HG02943 (cell line): ENCODE data around the gene DHRS12.

Experiments
- ATAC-seq: cut with Tn5 transposase; IDR thresholded peaks from one replicate; pipeline ENCODE4 v1.9.1; 2021; ENCODE audit warnings: mild to moderate bottlenecking, low read depth, moderate library complexity; ENCODE audit not compliant: unreplicated experiment

Gene DHRS12

DNA sequence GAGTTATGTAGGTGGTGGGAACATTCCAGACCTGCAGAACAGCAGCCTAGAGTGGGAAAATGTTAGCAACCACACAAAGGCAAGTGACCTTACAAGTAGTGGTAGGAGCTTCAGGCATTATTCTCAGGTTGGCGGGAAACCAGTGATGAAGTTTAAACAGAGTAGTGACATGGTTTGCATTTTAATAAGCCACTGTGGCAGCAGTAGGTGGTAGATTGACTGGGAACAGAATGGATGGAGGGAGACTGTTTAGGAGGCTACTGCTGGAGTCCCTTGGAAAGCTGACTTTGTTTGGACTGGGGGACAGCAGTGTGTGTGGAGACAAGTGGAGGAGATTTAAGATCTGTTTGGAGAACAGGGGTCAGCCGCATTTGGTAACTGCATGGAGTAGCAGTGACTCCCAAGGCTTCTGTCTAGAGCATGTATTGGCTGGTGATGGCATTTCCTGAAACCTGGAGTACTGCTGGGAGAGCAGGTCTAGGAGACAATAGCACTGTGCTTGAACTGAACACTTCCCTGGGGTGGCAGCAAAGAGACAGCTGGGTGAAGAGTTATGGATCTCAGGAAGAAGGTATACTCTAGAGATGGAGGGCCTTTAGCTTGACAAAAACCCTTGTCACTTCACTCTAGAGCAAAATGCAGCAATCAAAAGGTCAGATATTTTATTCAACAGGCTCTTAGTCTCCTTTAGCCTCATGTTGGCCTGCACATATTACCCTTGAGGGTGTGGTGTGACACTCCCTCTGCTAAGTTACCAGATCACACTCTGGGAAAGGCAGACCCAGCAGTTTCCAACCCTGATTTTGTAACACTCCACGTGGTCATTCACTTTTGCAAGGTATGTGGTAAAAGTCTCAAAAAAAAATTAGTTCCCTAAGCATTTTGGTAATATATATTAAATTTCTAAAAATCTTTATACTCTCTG lies 70.3 kb downstream of the DHRS12 start:
- ATAC-seq = no peak

DNA sequence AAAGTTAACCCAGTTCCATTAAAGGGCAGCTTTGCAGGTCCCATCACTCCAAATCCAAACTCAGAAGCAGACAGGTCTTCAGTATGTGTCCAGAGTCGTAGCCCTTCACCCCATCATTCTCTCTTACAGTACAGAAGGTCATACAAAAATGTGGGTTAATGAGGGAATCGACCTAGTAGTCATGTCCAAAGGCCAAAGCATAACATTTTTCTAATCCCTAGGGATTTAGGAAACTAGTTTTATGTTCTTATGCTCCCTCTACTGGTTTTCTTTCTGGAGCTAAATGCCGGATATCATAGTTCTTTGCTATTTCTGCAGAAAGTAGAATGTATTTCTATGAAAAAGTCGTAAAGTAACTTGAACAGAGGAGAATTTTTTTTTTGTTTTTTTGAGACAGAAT lies 72.2 kb downstream of the DHRS12 start:
- ATAC-seq = no peak

DNA sequence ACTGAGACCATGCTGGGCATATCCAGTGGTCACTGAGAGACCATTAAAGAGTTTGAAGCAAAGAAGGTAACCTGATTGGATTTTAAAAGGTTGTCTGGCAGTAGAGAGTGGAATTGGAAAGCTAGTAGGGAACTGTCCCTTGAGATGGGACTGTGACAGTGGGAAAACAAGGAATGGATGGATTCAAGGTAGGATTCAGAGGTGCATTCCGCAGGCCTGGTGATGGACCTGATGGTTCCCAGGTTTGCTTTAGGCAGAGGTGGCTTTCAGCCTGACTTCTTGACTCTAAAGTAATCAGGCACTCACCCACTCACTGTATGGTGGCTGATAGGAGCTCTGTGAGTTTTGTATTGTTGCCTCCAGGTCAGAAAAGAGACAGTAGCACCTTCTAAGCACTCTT lies 73.0 kb downstream of the DHRS12 start:
- no peak for ATAC-seq

GRCh38 chr13:51729866-51730553 lies 74.0 kb downstream of the DHRS12 start:
- ATAC-seq = no peak

DNA sequence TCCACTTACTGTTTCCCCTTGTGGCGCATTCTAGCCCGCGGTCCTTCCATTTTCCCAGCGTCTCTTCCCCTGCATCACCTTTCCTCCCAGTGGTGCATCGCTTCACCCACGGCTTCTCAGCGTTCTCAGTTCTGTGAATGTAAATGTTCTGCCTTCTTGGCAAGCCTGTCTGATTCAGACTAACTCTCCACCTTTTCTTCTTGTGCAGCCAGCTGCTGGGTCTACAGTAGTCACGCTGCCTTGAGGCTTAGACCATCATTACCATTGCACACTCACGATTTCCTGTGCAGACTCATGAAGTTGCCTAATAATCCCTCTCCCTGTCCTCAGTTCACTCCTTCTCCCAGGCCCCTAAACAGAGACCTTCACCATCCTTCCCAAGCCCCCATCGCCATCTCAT lies 75.0 kb downstream of the DHRS12 start:
- no peak for ATAC-seq

- ATAC-seq = no peak
These were observed 75.7 kb downstream of the DHRS12 start for GRCh38 chr13:51728275-51728673.

DNA sequence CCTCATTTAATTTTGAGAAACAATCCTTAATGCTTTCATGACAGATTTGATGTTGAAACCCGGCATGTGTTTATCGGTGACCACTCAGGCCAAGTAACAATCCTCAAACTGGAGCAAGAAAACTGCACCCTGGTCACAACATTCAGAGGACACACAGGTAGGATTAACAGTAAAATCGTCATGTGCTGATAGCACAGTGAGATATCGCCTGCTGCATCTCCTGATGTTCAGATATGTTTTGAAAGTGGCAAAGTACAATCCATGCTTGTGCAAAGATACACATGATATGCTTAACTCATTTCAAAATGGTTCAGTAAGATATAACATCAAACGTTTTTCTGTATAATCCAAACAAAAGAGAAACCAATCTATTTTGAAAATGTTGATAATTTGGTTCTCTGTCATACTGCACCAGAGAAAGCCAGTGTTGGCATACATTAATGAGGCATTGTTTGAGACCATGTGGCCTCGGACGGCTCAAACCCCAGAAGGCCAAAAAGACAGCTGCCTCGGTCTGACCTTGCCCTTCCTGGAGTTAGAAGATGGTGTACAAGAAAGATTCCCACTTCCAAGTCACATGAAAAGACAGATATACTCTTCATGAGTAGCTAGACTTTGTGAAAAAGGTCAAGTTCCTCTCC lies 76.2 kb downstream of the DHRS12 start:
- ATAC-seq = no peak

GRCh38 chr13:51726446-51727193 lies 77.3 kb downstream of the DHRS12 start:
- ATAC-seq = no peak

- no peak for ATAC-seq
These were observed 79.2 kb downstream of the DHRS12 start for GRCh38 chr13:51724721-51725120.

DNA sequence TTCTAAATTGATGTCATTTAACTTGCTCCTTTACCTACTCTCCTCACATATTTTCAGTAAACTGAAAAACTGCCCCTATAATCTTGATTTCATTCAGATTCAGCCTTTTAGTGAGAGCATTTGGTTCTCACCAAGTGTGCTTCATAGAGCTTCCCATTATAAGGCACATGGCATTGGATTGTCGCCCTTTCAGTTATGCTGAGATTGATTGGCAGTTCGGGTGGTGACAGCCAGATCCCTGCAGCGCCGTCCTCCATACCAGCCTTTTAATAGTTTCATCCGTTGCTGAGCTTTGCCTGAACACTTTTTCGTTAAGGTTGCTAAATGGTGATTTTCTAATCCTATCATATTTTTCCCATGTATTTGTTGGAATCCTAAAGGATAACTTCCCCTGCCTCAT lies 80.4 kb downstream of the DHRS12 start:
- ATAC-seq = no peak

GRCh38 chr13:51721496-51721895 lies 82.5 kb downstream of the DHRS12 start:
- ATAC-seq = peak; percentile 84

- no peak for ATAC-seq
These were observed 84.6 kb downstream of the DHRS12 start for GRCh38 chr13:51719394-51719793.
